B cell (primary cell): ENCODE results near the gene GAST. TPM values are rescaled to one million over a fixed set of nuclear protein-coding genes. Genes with fewer than 3 reads are reported as not detected.

Experiments used
- ATAC-seq: fragments of 200-7000 bp; cut with Tn5 transposase; one replicate; pipeline ENCODE4 v1.10.0; 2021; ENCODE audit warnings: low read depth, mild to moderate bottlenecking, moderate number of reproducible peaks, moderate library complexity
- CTCF ChIA-PET: fragments of 350-600 bp; sonication (Branson Sonifier 250); formaldehyde crosslinking; loops from one replicate; lab custom pipeline; 2021; ENCODE audit warnings: antibody characterized with exemption, inconsistent platforms; lab: Charles Lee
- POLR2A ChIA-PET: fragments of 350-600 bp; sonication (Branson Sonifier 250); formaldehyde crosslinking; loops from one replicate; lab custom pipeline; 2021; ENCODE audit warnings: antibody characterized with exemption; lab: Charles Lee
- DNase-seq: peaks from one replicate; pipeline ENCODE4 v3.0.0; 2013
- H2AFZ ChIP-seq: 2 replicates; pipeline ENCODE4 v1.6.1; 2012; ENCODE audit warnings: mild to moderate bottlenecking, low read depth, low read length; ENCODE audit not compliant: insufficient read depth, poor library complexity, severe bottlenecking
- H3K27ac ChIP-seq, 2 donors: 1 replicate in 1 of 2; 2 replicates in 1 of 2; pipeline ENCODE4 v1.5.1; 2012 to 2013; ENCODE audit warnings: low read length in 2 of 2, mild to moderate bottlenecking in 2 of 2, moderate library complexity in 1 of 2
- H3K27me3 ChIP-seq, 4 experiments: fragments of 200-600 bp in 1 of 4; sonication (generic) in 1 of 4; replicated peaks in 1 of 4; 1 replicate in 2 of 4; 2 replicates in 2 of 4; pipeline versions ENCODE4 v1.6.1 to v1.7.0; 2013 to 2016; ENCODE audit warnings: low read length in 3 of 4, mild to moderate bottlenecking in 2 of 4, mixed read lengths in 1 of 4, moderate library complexity in 1 of 4; ENCODE audit not compliant: insufficient read depth in 4 of 4, control insufficient read depth in 3 of 4; ENCODE audit errors: control extremely low read depth in 1 of 4
- H3K36me3 ChIP-seq, 2 experiments: replicated peaks in 1 of 2; 1 replicate in 1 of 2; 2 replicates in 1 of 2; pipeline versions ENCODE4 v1.6.1 to v1.7.1; 2013; ENCODE audit warnings: low read length in 1 of 2; ENCODE audit not compliant: insufficient read depth in 2 of 2, control insufficient read depth in 1 of 2; ENCODE audit errors: control extremely low read depth in 1 of 2, extremely low read depth in 1 of 2
- H3K4me1 ChIP-seq, 2 donors: fragments of 200-600 bp in 1 of 2; sonication (generic) in 1 of 2; 1 replicate in 1 of 2; 2 replicates in 1 of 2; pipeline versions ENCODE4 v1.5.1 to v1.6.1; 2013 to 2017; ENCODE audit warnings: low read length in 2 of 2; ENCODE audit not compliant: control insufficient read depth in 2 of 2, insufficient read depth in 2 of 2
- H3K4me2 ChIP-seq: replicated peaks from 2 replicates; pipeline ENCODE3; 2012; ENCODE audit warnings: mild to moderate bottlenecking, low read depth, low read length; ENCODE audit not compliant: poor library complexity, severe bottlenecking
- H3K4me3 ChIP-seq, 5 experiments: fragments of 200-600 bp in 1 of 5; sonication (generic) in 1 of 5; 1 replicate in 3 of 5; 2 replicates in 2 of 5; pipeline versions ENCODE4 v1.5.1 to v1.7.0; 2011 to 2016; ENCODE audit warnings: low read length in 4 of 5, mild to moderate bottlenecking in 4 of 5, low read depth in 2 of 5, control low read depth in 1 of 5, moderate library complexity in 1 of 5; ENCODE audit not compliant: insufficient read depth in 1 of 5; ENCODE audit errors: control extremely low read depth in 1 of 5, extremely low read depth in 1 of 5
- H3K79me2 ChIP-seq: fragments of 200-600 bp; sonication (generic); one replicate; pipeline ENCODE4 v1.6.0; 2016; ENCODE audit warnings: low read length; ENCODE audit not compliant: control insufficient read depth, insufficient read depth
- H3K9ac ChIP-seq: fragments of 200-600 bp; sonication (generic); 2 replicates; pipeline ENCODE4 v1.6.1; 2017; ENCODE audit warnings: mild to moderate bottlenecking, low read length, moderate library complexity
- H3K9me3 ChIP-seq, 3 donors: one replicate each; pipeline versions ENCODE4 v1.6.1 to v1.7.1; 2013; ENCODE audit warnings: low read length in 2 of 3; ENCODE audit not compliant: control insufficient read depth in 2 of 3, insufficient read depth in 1 of 3; ENCODE audit errors: control extremely low read depth in 1 of 3
- H4K20me1 ChIP-seq: 2 replicates; pipeline ENCODE4 v1.6.0; 2012; ENCODE audit warnings: mild to moderate bottlenecking, low read length; ENCODE audit not compliant: insufficient read depth, control insufficient read depth, poor library complexity, severe bottlenecking
- H3K27ac Mint-ChIP-seq: one replicate; pipeline ENCODE4 v1.8.0; 2021; ENCODE audit warnings: mixed read lengths
- H3K27me3 Mint-ChIP-seq: one replicate; pipeline ENCODE4 v1.8.0; 2021; ENCODE audit warnings: mixed read lengths
- H3K4me1 Mint-ChIP-seq: one replicate; pipeline ENCODE4 v1.8.0; 2021; ENCODE audit warnings: mixed read lengths
- H3K4me3 Mint-ChIP-seq: one replicate; pipeline ENCODE4 v1.8.0; 2021; ENCODE audit warnings: mixed read lengths
- H3K9me3 Mint-ChIP-seq: one replicate; pipeline ENCODE4 v1.8.0; 2022; ENCODE audit warnings: mixed read lengths; ENCODE audit not compliant: insufficient read depth
- EZH2 ChIP-seq: IDR thresholded peaks from 2 replicates; pipeline ENCODE4 v1.6.1; 2012; ENCODE audit warnings: borderline replicate concordance, low read depth, mild to moderate bottlenecking, moderate library complexity, low read length; ENCODE audit not compliant: insufficient read depth, poor library complexity, severe bottlenecking
- WGBS: methylation state at CpG from one replicate; pipeline ENCODE4 v1.1.5; 2013; ENCODE audit warnings: missing lambda C conversion rate; ENCODE audit not compliant: insufficient coverage; 5-methylcytosine and 5-hydroxymethylcytosine counted together
- intact Hi-C: fragments of 100-400 bp; cut with micrococcal nuclease; formaldehyde crosslinking; loops from one replicate; pipeline ENCODE4 v1.10.0; 2022
- polyA plus RNA-seq: library from polyadenylated mRNA; depleted of rRNA; stranded (reverse); fragments of >200 nt; gene quantifications from 2 replicates; pipeline ENCODE4 v1.2.3, GENCODE V29; 2012
- total RNA-seq, 2 donors: library from RNA; stranded (reverse); fragments of 120-200 nt in 1 of 2; gene quantifications; 1 replicate in 1 of 2; 2 replicates in 1 of 2; pipeline versions ENCODE4 v1.2.3 to v1.2.4, GENCODE V29; 2013 to 2022
- TF ChIP-seq, protein P1 (sequence below): fragments of 200-600 bp; IDR thresholded peaks from one replicate; pipeline ENCODE4 v1.8.0; 2022; ENCODE audit warnings: antibody characterized with exemption, mild to moderate bottlenecking

Gene GAST
- total and polyA plus RNA-seq, 2 donors (not counting 1 experiment from before 2014, with no cell fraction given) = not detected

DNA sequence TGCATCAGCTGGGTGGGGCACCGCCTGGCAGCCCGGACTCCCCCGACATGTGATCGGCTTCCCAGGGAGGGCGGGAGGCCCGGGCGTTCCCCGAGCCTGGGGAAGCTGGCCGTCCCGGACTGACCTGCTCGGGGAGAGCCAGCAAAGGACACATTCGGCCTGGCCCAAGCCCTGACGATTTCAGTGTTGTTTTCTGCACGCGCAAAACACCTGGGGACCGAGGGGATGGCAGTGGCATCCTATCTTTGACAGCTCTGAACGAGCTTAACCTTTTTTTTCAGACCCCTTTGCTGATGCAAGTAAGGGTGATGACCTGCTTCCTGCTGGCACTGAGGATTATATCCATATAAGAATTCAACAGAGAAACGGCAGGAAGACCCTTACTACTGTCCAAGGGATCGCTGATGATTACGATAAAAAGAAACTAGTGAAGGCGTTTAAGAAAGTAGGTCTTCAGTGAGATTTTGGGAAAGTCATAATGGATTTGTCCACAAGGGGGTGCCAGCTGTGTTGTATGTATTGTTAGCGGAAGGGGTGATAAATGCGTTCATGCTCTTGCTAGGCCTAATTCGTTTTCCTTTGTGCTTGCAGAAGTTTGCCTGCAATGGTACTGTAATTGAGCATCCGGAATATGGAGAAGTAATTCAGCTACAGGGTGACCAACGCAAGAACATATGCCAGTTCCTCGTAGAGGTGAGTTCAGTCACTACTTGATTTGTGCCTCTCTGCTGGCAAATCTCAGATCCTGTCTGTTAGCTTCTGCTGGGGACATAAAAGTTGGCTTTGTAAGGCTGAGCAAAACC lies 22.4 kb upstream of the GAST start:
- ChIA-PET CTCF (interaction anchor here (0.5 to 9.2 kb wide), 9 partner anchors 9 to 1489 kb away, joined by 3 to 212 read pairs (median 6); partner anchors contain the start of gene JUP), POLR2A (interaction anchor here (0.6 to 4.9 kb wide), 12 partner anchors 11 to 1125 kb away, joined by 3 to 122 read pairs (median 6); partner anchors contain the start of genes HAP1, JUP, KLHL11 and NKIRAS2)
- peak overlapping the region; percentile 96 for H3K4me3 Mint-ChIP-seq
- peaks cover 39% of the 10 kb centered on the region for H3K4me1 Mint-ChIP-seq
- no peak for ATAC-seq
- H3K27me3 Mint-ChIP-seq = no peaks in the 10 kb centered on the region
- DNase-seq = peak; percentile 84
- Histone ChIP-seq H2AFZ (no peak overlapping the region), H4K20me1 (peaks cover 46% of the 10 kb centered on the region), H3K9ac (peak overlapping the region; percentile 99), H3K4me3 (peak overlapping the region; percentile 81 to 99 (median 87)), H3K36me3 (peaks cover 6 to 53% of the 10 kb centered on the region in 2 experiments), H3K27me3 (no peaks in the 10 kb centered on the region), H3K79me2 (peaks cover 18% of the 10 kb centered on the region), H3K4me1 (peaks cover 22 to 27% of the 10 kb centered on the region in 2 donors), H3K27ac (peak overlapping the region; percentile 99), H3K4me2 (peak overlapping the region; percentile 88), H3K9me3 (no peaks in the 10 kb centered on the region)
- H3K27ac Mint-ChIP-seq = peak overlapping the region; percentile 100
- H3K9me3 Mint-ChIP-seq = no peaks in the 10 kb centered on the region
- intact Hi-C loops = loop anchor here (5.0 kb wide), 1 partner anchor 98 kb away; the partner anchor contains the start of gene JUP
- TF ChIP-seq, protein P1, sequence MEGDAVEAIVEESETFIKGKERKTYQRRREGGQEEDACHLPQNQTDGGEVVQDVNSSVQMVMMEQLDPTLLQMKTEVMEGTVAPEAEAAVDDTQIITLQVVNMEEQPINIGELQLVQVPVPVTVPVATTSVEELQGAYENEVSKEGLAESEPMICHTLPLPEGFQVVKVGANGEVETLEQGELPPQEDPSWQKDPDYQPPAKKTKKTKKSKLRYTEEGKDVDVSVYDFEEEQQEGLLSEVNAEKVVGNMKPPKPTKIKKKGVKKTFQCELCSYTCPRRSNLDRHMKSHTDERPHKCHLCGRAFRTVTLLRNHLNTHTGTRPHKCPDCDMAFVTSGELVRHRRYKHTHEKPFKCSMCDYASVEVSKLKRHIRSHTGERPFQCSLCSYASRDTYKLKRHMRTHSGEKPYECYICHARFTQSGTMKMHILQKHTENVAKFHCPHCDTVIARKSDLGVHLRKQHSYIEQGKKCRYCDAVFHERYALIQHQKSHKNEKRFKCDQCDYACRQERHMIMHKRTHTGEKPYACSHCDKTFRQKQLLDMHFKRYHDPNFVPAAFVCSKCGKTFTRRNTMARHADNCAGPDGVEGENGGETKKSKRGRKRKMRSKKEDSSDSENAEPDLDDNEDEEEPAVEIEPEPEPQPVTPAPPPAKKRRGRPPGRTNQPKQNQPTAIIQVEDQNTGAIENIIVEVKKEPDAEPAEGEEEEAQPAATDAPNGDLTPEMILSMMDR = peak; percentile 87
- TF ChIP-seq EZH2 = no peak
- 4% methylated on average over 23 of the region's 27 CpGs for WGBS

DNA sequence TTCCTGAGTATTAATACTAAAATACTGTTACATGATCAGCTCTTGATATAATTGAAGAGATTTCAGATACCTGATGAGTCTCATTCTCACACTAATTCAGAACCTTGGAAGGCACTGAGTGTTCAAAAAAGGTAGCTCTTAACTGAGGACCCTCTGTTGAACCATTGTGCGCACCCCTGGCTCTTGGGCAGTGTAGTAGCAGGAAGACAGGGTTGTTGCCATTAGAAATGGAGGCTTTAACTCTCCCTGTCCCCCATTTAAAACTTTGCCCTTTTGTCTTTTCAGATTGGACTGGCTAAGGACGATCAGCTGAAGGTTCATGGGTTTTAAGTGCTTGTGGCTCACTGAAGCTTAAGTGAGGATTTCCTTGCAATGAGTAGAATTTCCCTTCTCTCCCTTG lies 21.6 kb upstream of the GAST start:
- Mint-ChIP-seq H3K9me3 (no peaks in the 10 kb centered on the region), H3K27ac (peak overlapping the region; percentile 63), H3K4me3 (peak overlapping the region; percentile 96), H3K4me1 (peaks cover 41% of the 10 kb centered on the region), H3K27me3 (no peaks in the 10 kb centered on the region)
- DNase-seq = peak; percentile 42
- H3K4me2 ChIP-seq = peak overlapping the region; percentile 88
- intact Hi-C loops = no loop called here
- peak overlapping the region in 1 of 5 experiments; percentile 81 for H3K4me3 ChIP-seq
- peak overlapping the region; percentile 99 for H3K27ac ChIP-seq
- TF ChIP-seq, protein P1 = no peak
- no peak for TF ChIP-seq EZH2
- ATAC-seq = no peak
- H3K4me1 ChIP-seq = peaks cover 22 to 27% of the 10 kb centered on the region in 2 donors
- H2AFZ ChIP-seq = no peak overlapping the region
- peaks cover 6 to 59% of the 10 kb centered on the region in 2 experiments for H3K36me3 ChIP-seq
- H3K9me3 ChIP-seq = no peaks in the 10 kb centered on the region
- H3K27me3 ChIP-seq = no peaks in the 10 kb centered on the region
- peak overlapping the region; percentile 99 for H3K9ac ChIP-seq
- H3K79me2 ChIP-seq = peaks cover 18% of the 10 kb centered on the region
- CTCF ChIA-PET = interaction anchor here (0.5 to 9.2 kb wide), 8 partner anchors 12 to 1490 kb away, joined by 3 to 212 read pairs (median 6); partner anchors contain the start of gene P3H4
- POLR2A ChIA-PET = interaction anchor here (1.1 to 4.9 kb wide), 4 partner anchors 12 to 25 kb away, joined by 3 to 122 read pairs (median 62); no protein-coding TSS in a partner anchor
- WGBS = no CpG with 5 or more reads among the region's 2 CpGs
- H4K20me1 ChIP-seq = peaks cover 46% of the 10 kb centered on the region
